NCI-H226 (cell line): ENCODE measurements around the gene C3orf20.
"Not testable (repeated sequence)": the region's sequence is repeated elsewhere in the genome, so short reads cannot be mapped to it uniquely, and the experiment has no call there.

Experiments used
- DNase-seq: peaks from one replicate; pipeline ENCODE4 v3.0.0-alpha.2; 2015

C3orf20 gene

DNA sequence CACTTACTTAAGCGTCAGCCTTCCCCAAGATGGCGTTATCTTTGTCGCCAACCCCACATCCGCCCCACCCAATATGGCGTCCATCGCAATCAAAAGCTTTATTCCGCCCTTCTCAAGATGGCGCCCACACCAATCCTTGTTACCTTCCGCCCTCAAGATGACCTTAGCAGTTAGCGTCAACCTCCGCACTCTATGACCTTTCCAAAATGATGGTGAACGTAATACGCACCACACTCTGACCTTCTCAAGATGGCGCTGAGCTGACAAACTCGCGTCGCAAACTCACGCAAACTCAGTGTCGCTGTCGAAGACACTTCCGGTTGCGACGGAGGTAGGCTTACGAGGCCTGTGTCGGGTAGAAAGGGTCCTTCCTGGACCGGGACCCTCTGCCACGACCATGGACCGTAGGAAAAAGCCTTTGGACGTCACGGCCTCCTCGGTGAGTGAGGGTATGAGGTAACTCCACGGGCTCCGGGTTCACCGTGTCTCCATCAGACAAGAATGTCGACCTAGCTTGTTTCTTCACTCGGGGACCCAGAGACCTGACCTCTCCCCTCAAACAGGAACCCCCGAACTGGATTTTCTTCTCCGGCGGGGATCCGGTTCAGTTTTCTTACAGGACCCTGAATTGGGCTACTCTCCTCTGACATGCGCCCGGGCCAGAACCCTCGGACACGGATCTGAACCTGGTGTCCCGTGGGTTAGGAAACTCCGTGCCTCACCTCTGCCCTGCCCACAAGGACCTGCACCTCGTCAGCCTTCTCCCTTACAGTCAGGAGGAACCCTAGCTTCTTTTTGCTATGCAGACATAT, 23.3 kb upstream of the C3orf20 start, which contains the start of gene CCDC174:
Gene CCDC174 (plus strand): TSS at position 323 of the 812 bp plus-strand sequence. CDS start 75 bp downstream, at position 398.
- peak; percentile 97 for DNase-seq

DNA sequence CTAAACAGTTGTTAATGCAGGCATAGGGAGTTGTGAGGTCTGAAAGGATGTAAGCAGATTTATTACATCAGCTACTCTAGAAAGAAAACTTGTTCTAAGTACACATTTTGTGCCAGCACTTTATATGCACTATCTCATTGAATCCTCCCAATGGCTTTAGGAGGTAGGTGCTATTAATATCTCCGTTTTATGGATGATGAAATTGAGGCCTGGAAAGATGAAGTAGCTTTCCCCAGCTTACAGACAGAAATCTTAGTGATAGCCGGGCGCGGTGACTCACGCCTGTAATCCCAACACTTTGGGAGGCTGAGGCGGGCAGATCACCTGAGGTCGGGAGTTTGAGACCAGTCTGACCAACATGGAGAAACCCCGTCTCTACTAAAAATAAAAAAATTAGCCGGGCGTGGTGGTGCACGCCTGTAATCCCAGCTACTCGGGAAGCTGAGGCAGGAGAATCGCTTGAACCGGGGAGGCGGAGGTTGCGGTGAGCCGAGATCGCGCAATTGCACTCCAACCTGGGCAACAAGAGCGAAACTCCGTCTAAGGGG, 22.5 kb upstream of the C3orf20 start:
- not testable (repeated sequence) for DNase-seq

DNA sequence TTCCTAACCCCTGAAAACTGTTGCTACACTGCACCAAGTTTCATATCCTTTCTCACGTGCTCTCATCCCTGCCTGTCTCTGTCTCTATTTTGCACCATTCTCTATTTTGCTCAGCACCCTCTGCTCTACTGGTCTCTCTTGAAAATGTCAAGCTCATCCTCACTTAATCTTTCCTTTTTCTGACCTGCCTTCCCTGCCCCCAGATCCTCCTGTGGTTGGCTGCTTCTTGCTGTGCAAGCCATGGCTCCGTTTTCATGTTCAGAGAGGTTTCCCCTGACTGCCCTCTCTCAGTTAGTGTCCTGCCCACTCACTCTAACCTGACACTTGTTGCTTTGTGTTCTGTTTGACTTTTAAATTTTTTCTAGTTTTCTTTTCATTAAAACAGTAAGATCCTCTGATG, 17.4 kb upstream of the C3orf20 start:
- DNase-seq: no peak

DNA sequence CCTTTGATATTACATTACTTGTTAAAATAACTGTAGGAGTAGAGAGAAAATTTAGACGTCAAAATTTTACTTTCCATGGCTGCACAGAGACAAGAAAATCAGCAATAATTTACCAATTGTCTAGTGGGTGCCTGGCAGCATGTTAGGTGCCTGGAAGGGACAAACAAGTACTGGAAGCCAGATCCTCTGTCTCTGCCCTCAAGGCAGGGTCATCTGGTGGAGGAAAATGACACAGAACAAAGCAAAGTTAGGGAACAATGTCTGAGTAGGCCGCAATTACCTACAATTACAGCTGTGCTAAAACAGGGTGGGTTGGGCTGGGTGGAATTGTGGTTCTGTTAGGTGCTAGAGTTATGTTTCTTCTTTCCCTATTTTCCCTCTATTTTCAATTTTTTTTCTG, 16.0 kb upstream of the C3orf20 start:
- no peak for DNase-seq

DNA sequence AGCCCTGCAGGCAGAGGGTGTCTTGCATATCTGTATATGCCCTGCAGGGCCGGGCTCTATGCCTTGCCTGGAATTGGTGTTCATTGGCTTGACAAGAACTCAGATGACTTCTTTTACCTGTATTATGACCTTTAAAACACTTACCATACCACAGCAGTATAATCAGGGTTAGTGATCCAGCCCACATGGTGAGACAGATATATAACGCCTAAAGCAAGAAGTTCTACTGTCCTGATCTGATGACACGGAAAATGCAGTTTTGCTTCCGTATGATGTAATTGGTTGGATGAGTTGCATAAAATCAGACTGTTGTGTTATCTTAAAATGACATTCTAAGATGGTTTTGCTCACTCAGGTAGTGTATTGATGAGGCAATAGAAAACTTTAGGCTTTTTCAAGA, 14.0 kb upstream of the C3orf20 start:
- no peak for DNase-seq

DNA sequence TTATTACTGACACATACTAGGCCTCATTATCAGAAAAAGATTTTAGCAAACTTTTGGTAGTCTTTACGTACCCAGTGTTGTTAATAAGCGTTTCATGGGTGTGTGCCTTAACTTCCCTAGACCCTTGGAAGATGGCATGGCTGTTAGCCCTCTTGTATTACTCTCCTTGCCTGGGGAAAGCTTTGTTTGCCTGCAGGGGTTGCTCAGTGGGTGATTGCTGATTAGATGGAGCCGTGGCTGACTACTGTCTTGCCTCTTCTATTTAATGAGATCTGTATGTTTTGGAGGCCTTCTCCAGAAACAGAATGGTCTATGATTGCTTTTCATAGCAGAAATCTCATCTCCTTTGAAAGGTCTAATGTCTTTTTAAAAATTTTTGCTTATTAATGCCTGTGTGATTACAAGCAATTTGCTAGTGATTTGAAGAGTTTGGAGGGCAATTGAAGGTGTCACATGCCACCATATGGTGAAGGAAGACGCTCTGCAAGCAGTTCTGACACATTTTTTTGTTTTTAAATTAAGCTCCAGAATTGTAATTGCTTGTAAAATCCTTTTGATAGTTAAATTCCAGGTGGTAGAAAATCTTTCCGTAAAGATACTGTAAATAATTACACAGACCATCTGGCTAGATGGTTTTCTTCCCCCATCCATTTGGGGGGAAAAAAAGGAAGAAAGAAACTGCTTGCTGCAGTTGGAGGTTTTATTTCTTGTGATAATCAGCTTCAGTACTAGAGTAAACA, 11.4 kb upstream of the C3orf20 start:
- DNase-seq: no peak

DNA sequence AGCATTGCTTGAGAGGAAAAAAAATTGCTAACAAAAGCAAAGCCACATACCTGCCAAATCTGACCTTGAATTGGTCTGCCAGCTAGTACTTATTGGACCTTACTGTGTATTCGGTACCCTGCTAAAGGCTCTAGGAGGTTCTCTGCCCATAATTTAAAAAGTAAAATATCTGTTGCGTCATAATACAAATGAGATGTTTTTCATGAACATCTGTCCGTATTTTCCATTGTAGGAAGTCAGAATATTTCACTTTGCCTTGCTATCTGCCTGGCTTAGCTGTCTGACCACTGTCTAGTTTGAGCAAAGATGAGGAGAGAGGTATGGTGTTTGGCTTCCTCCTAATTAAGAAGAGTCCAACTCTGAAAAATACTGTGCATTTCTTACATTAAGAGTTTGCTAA, 10.8 kb upstream of the C3orf20 start:
- no peak for DNase-seq

DNA sequence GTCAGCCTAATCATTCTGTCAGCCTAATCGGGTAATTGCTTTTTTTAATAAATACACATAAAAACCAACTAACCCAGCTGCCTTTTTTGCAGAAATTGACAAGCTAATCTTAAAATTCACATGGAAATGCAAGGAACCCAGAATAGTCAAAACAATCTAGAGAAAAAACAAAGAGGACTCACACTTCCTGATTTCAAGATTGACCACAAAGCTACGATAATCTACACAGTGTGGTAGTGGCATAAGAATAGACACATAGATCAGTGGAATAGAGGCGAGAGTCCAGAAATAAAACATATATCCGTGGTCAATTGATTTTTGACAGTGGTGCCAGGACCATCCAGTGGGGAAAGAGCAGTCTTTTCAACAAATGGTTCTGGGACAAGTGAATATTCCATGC, 2.4 kb upstream of the C3orf20 start:
- no peak for DNase-seq

DNA sequence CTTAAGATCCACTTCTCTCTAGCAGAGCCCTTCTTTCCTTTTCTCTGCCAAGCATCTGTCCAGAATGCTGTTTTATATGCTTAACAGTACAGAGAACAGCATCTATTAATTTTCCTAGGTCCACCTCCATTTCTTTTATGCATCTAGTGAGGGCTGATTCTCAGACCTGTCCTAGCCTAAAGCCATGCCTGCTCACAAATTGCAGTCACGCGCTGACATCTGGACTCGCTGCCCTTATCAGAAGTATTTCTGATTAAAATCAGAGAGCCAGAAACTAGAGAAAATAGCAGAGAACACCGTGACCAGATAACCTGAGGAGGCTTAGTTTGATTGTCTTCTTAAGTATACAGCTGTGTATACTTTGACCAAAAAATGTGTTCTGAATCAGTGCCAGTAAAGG, 1.9 kb downstream of the C3orf20 start:
- no peak for DNase-seq

DNA sequence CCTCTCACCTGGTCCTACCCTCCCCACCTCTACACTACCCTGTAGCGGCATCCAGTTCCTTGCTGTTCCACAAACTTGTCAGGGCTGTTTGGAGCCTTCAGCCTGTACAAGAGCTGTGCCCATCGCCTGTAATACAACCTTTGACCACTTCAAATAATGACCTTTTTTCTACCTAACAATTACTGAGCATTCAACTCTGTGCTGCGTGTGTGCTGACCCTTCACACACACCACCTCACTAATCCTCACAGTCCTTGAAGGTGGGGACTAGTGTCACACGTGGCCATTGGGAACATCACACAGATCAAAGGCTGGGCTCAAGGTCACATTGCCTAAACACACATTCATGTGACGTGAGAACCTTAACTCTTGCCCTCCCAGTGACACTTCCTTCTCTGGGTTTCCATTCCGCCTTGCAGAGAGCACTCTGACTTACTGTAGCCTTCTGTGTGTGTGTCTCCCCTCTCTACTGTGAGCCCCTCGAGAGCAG, 3.1 kb downstream of the C3orf20 start:
- no peak for DNase-seq

DNA sequence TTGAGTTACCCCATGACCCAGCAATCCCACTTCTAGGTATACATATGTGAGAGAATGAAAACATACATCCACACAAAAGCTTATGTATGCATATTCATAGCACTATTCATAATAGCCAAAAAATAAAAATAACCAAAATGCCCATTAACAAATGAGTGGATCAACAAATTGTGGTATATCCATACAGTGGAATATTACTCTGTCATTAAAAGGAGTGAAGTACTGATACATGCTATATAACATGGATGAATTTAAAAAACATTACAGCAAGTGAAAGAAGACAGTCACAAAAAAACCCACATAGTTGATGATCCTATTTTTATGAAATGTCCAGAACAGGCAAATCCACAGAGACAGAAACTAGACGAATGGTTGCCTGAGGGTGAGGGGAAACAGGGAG, 5.2 kb downstream of the C3orf20 start:
- no peak for DNase-seq

DNA sequence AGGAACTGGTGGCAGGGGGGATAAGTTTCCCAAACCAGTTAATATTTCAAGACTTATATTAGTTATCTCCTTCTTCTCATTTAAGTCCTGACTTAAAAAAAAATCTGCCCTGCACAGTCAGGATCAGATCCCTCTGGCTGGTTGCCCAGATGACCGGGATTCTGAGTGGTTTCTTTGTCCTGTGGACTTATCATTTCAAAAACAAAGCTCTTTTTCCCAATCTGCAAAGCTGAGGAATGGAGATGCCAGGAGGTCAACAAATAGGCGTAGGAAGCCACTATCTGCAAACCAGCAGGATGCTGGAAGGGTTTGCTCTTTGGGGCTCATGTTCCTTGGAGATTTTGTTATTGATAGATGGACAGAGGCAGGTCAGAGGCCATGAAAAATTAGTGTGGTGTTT, 5.8 kb downstream of the C3orf20 start:
- no peak for DNase-seq

DNA sequence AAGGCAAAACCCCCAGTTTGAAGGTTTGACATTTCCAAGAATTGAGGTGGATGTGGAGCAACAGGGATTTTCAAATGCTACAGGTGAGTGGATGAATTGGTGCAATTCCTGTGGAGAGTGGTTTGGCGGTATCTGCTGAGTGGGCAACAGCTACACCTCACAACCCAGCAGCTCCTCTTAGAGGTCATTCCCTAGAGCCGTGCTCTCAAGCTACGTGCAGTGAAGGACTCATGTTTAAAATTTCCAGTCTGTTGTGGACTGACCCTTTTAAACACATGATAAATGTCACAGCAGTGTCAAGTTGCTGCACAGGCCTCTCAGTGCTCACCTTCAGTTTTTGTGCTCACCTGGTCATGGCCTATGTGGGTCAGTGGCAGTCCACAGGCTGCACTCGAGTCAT, 9.5 kb downstream of the C3orf20 start:
- no peak for DNase-seq

DNA sequence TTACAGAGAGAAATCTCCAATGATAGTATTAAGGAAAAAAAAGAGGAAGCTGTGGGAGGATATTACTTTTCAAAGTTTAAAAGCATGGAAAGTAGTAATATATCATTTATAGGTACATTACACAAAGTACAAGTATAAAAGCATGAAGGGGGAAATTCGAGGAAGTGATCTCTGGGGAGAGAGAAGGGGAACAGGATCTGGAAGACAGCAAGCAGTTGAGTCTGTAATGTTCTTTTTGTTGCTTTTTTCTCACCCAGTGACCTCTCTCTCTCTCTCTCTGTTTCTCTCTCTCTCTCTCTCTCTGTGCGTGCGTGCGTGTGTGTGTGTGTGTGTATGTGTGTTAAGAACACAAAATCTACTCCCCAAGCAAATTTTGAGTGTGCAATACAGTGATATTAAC, 10.2 kb downstream of the C3orf20 start:
- DNase-seq: no peak

DNA sequence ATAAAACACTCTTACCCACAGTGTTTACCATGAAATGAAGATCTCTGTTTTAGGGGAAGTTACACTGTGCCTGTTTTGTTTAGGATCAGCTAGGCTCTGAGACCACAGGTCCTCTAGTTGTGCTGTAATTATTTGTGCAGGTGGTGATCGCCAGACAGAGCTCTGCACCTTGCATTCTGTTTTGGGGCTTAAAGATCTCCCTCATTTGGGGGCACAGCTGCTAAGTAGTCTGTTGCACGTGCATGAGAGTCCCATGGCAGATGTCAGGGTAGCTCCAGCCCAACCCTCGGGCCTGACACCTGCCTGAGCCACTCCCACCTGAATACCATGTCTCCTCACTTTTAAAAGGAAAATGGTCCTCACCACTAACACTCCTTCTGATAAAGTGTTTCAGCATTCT, 12.4 kb downstream of the C3orf20 start:
- DNase-seq: no peak

DNA sequence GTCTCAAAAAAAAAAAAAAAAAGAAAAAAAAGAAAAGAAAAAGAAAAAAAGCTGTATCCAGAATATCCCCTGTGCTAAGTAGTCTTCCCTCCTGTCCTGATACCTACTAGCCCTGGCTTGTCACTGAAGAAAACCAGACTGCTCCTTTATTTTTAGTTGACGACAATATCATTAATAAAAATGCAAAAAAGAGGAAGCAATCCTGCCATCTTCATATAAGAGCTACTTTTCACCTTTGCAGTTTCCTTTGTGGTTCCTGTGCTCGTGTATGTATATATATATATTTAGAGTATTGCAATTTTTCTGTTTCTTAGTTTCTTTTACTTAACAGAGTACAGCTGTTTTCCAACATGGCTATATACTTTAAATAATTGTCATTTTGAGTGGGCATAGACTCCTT, 13.6 kb downstream of the C3orf20 start:
- DNase-seq: no peak

DNA sequence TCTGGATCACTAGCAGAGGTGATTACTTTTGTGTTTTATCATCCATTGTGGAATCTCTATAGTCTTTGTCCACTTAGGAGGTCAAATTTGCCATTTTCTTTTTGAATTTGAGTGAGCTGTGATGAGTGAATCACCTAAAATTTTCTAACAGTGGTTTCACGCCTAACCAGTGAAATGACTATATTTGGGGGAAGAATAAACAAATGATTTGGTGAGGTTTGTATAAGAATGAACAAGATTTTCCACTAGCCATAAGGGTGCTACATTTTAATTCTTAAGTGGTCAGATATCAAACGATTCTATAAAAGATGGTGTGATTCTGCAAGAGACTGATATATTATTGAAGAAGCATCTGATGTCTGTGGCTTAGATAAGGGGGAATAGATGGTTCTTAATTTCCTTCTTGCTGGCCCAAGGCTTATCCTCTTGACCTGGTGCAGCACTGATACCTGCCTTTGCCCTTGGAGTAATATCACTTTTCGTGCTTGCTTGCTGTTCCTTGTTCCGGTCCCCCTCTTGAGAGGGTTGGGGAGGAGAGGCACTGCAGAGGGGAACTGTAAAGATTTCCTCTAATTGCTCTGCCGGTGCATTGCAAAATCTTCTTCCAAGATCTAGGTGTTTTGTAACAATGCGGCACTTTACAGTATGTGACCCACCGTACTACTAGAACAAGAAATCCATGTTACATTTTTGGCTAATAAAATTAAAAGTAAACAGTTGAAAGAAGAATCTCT, 14.5 kb downstream of the C3orf20 start:
- DNase-seq: no peak

DNA sequence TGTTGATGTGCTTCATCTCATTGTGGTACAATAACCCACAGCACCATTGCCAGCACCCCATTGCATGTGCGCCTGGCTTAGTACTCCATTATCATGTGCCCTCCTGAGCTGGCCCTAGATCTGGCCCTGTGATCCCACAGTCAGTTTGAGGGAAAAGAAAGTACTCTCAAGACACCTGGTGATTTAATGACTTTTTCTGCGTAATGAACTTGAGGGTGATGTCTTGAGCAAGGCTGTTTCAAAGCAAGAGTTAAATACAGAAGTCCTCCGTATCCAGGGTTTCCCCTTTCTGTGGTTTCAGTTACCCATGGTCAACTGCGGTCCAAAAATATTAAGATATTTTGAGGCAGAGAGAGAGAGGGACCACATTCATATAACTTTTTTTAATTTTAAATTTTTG, 16.3 kb downstream of the C3orf20 start:
- DNase-seq: no peak

DNA sequence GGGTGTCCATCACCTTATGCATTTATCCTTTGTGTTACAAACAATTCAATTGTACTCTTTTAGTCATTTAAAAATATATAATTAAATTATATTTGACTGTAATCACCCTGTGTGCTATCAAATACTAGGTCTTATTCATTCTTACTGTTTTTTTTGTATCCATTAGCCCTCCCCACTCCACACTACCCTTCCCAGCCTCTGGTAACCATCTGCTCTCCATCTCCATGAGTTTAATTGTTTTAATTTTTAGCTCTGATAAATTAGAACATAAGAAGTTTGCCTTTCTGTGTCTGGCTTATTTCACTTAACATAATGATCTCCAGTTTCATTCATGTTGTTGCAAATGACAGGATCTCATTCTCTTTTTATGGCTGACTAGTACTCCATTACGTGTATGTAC, 16.8 kb downstream of the C3orf20 start:
- no peak for DNase-seq

DNA sequence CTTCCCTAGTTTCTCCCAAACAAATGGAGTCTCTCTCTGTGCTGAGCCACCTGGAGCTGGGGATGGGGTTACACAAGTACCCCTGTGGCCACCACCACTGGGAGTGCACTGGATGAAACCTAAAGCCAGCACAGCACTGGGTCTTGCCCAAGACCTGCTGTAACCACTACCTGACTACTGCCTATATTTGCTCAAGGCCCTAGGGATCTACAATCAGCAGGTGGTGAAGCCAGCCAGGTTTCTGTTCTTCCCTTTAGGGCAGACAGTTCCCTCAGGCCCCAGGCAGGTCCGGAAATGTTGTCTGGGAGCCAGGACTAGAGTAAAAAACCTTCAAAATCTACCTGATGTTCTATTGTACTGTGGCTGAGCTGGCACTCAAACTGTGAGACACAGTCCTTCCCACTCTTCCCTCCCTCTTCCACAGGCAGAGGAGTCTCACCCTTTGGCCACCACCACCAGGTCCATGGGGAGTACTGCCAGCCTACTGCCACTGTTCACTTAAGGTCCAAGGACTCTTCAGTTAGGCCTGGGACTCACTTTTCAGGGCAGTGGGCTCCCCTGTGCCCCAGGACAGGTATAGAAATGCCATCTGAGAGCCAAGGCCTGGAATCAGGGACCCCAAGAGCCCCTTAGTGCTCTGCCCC, 23.8 kb downstream of the C3orf20 start:
- DNase-seq: no peak

DNA sequence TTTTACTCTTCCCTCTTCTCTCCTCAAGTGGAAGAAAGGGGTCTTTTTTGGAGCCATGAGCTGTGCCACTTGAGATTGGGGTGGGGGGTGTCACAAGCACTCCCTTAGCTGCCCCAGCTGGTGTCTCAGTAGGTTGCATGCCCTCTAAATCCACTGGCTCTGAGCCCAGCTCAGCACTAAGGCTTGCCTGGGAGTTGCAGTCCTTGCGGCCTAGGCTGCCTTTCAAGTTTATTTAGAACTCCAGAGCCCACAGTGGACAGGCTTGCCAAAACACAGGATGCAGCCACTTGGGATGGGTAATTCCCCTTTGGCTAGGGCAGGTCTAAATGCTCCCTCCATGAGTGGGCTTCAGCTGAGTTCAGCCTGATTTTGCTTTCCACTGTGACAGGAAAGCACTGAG, 24.7 kb downstream of the C3orf20 start:
- DNase-seq: no peak

DNA sequence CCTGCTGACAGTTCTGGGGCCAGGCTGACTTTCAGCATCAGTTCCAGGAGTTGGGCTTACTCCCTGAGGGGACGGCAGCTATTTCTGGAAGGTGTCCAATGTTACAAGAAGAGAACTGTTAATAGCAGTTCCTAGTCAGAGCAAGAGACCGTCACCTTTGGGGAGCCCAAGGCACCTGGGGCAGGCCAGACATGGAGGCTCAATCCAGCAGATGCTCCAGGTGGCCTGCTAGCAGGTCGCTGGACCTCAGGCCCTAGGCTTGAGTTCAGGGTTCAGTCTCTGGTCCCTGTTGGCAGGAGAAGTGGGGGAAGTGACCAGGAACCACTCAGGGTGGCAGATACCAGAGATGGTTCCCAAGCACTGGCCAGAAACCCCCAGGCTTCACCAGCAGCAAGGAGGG, 25.9 kb downstream of the C3orf20 start:
- DNase-seq: no peak

DNA sequence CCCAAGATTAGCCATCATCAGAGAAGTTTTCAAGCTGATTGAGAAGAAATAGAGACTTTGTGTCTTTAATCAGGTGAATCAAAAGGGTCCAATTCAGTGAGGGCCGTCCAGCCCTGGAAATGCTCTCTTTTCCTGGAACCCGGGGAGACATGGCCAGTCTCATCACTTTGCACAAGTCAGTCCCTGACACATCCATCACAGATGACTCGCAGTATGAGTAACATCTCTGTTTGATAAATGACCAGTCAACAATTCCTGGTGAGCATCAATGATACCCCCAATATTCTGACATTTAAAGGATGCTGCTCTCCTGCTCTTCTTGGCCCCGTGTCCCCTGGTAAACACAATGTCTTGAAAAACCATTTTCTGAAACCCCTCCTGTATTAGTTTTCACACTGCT, 26.7 kb downstream of the C3orf20 start:
- DNase-seq: no peak
